Fibroblast of lung (primary cell): ENCODE measurements around the gene DPP7. TPM values are rescaled to one million over a fixed set of nuclear protein-coding genes. Genes with fewer than 3 reads are reported as not detected.
A peak's percentile ranks its signal among the peaks of the same experiment; 100 is the strongest.

Experiments
- DNase-seq, 2 donors: peaks; one replicate each; pipeline versions ENCODE4 v3.0.0 to v3.0.0-alpha.2; 2010; ENCODE audit warnings: low read depth in 2 of 2
- H2AFZ ChIP-seq: 2 replicates; pipeline ENCODE4 v1.5.1; 2012; ENCODE audit warnings: low read length, control low read depth, inconsistent platforms
- H3K27ac ChIP-seq: 2 replicates; pipeline ENCODE4 v1.5.1; 2011; ENCODE audit warnings: low read length, control low read depth; ENCODE audit not compliant: insufficient read depth
- H3K27me3 ChIP-seq: 2 replicates; pipeline ENCODE4 v1.5.1; 2011; ENCODE audit warnings: mild to moderate bottlenecking, low read length; ENCODE audit not compliant: control insufficient read depth, insufficient read depth
- H3K36me3 ChIP-seq: 2 replicates; pipeline ENCODE4 v1.5.1; 2011; ENCODE audit warnings: low read length; ENCODE audit not compliant: control insufficient read depth, insufficient read depth
- H3K4me1 ChIP-seq: 2 replicates; pipeline ENCODE4 v1.5.1; 2011; ENCODE audit warnings: low read length; ENCODE audit not compliant: control insufficient read depth, insufficient read depth; ENCODE audit errors: extremely low read depth
- H3K4me2 ChIP-seq: 2 replicates; pipeline ENCODE4 v1.5.1; 2011; ENCODE audit warnings: low read length, control low read depth; ENCODE audit not compliant: insufficient read depth; ENCODE audit errors: extremely low read depth
- H3K4me3 ChIP-seq, 4 experiments: fragments of 200-600 bp in 1 of 4; sonication (generic) in 1 of 4; replicated peaks in 1 of 4; 2 replicates each; pipeline ENCODE4 v1.5.1; 2011 to 2016; ENCODE audit warnings: low read length in 4 of 4, low read depth in 3 of 4, mild to moderate bottlenecking in 3 of 4, control low read depth in 2 of 4, inconsistent platforms in 1 of 4, mixed read lengths in 1 of 4; ENCODE audit not compliant: insufficient read depth in 1 of 4; ENCODE audit errors: control extremely low read depth in 1 of 4
- H3K79me2 ChIP-seq: 2 replicates; pipeline ENCODE4 v1.5.1; 2012; ENCODE audit warnings: mild to moderate bottlenecking, low read length, inconsistent platforms; ENCODE audit not compliant: control insufficient read depth, insufficient read depth
- H3K9ac ChIP-seq: 2 replicates; pipeline ENCODE4 v1.5.1; 2011; ENCODE audit warnings: mild to moderate bottlenecking, low read length, control low read depth; ENCODE audit not compliant: insufficient read depth
- H3K9me3 ChIP-seq: 2 replicates; pipeline ENCODE4 v1.5.1; 2012; ENCODE audit warnings: low read depth, low read length; ENCODE audit not compliant: control insufficient read depth, insufficient read depth
- H4K20me1 ChIP-seq: 2 replicates; pipeline ENCODE4 v1.5.1; 2011; ENCODE audit warnings: low read length; ENCODE audit not compliant: control insufficient read depth, insufficient read depth; ENCODE audit errors: extremely low read depth
- CTCF ChIP-seq, 2 donors: IDR thresholded peaks in 1 of 2; conservative IDR thresholded peaks in 1 of 2; 1 replicate in 1 of 2; 2 replicates in 1 of 2; pipeline ENCODE4 v1.5.1; 2011 to 2012; ENCODE audit warnings: low read length in 2 of 2, control low read depth in 1 of 2, inconsistent platforms in 1 of 2, low read depth in 1 of 2, mild to moderate bottlenecking in 1 of 2
- EZH2 ChIP-seq: IDR thresholded peaks from 2 replicates; pipeline ENCODE4 v1.5.1; 2012; ENCODE audit warnings: low read length, control low read depth, mild to moderate bottlenecking; ENCODE audit errors: missing control alignments
- polyA plus RNA-seq, 2 donors: library from polyadenylated mRNA; depleted of rRNA in 1 of 2; stranded (reverse) in 1 of 2; unstranded in 1 of 2; fragments of >200 nt; gene quantifications; 2 replicates each; pipeline ENCODE4 v1.2.1, GENCODE V29; 2011 to 2012; ENCODE audit warnings: missing spikeins in 1 of 2
- total RNA-seq: library from RNA; depleted of rRNA; stranded (reverse); fragments of >200 nt; gene quantifications from 2 replicates; pipeline ENCODE4 v1.2.1, GENCODE V29; 2014

The DPP7 gene
- total and polyA plus RNA-seq, 2 donors (not counting 1 experiment from before 2014, with no cell fraction given): 28.6 to 126 TPM

- H3K36me3 ChIP-seq: peaks cover 2% of the 10 kb centered on the region
- H3K9me3 ChIP-seq: no peaks in the 10 kb centered on the region
- H3K4me2 ChIP-seq: no peak overlapping the region
- no peak overlapping the region for H3K9ac ChIP-seq
- H3K27me3 ChIP-seq: no peaks in the 10 kb centered on the region
- DNase-seq: no peak
- no peak for TF ChIP-seq CTCF (conservative IDR thresholded peaks at IDR 0.05 in 1 of 2, IDR thresholded peaks at IDR 0.05 in 1 of 2; ENCODE audit: low read depth in 1 of 2, low read length in 2 of 2)
- TF ChIP-seq EZH2: no peak
- H4K20me1 ChIP-seq: no peaks in the 10 kb centered on the region
- H3K4me3 ChIP-seq: no peak overlapping the region
- peaks cover 10% of the 10 kb centered on the region for H3K4me1 ChIP-seq
- no peaks in the 10 kb centered on the region for H3K79me2 ChIP-seq
- H2AFZ ChIP-seq: no peak overlapping the region
- no peak overlapping the region for H3K27ac ChIP-seq
These were observed 25.1 kb downstream of the DPP7 start for GRCh38 chr9:137089232-137089947.

- no peak for DNase-seq
These were observed 26.4 kb downstream of the DPP7 start for GRCh38 chr9:137088121-137088520.

More at GRCh38 chr9:137088121-137088520, 26.4 kb downstream of the DPP7 start:
- H3K36me3 ChIP-seq: peaks cover 3% of the 10 kb centered on the region
- H2AFZ ChIP-seq: no peak overlapping the region
- no peaks in the 10 kb centered on the region for H4K20me1 ChIP-seq
- H3K79me2 ChIP-seq: no peaks in the 10 kb centered on the region
- H3K9me3 ChIP-seq: no peaks in the 10 kb centered on the region
- TF ChIP-seq CTCF (conservative IDR thresholded peaks at IDR 0.05 in 1 of 2, IDR thresholded peaks at IDR 0.05 in 1 of 2; ENCODE audit: low read depth in 1 of 2, low read length in 2 of 2) (no peak), EZH2 (no peak)
- H3K4me1 ChIP-seq: peaks cover 20% of the 10 kb centered on the region
- no peak overlapping the region for H3K9ac ChIP-seq
- H3K4me3 ChIP-seq: peak overlapping the region in 2 of 4 experiments; percentile 74 to 89
- H3K27me3 ChIP-seq: no peaks in the 10 kb centered on the region
- H3K4me2 ChIP-seq: no peak overlapping the region
- H3K27ac ChIP-seq: no peak overlapping the region
